Stimulated activated memory B cell treated with anti-CD40 and anti-IgM and Interleukin-4, amounts not matched to agents 10 μg/mL and 1 μg/mL and 100 μg/mL, for 72 hours (primary cell): Measurements from ENCODE around the gene SEPTIN5.

Source experiments
- ATAC-seq: fragments of 150-1000 bp; cut with Tn5 transposase; 2 replicates; pipeline ENCODE4 v1.10.0; 2021
- H3K27ac Mint-ChIP-seq: one replicate; pipeline ENCODE4 v1.8.0; 2022; ENCODE audit warnings: mild to moderate bottlenecking, mixed read lengths
- H3K27me3 Mint-ChIP-seq: one replicate; pipeline ENCODE4 v1.8.0; 2022; ENCODE audit warnings: mixed read lengths
- H3K36me3 Mint-ChIP-seq: one replicate; pipeline ENCODE4 v1.8.0; 2022; ENCODE audit warnings: mixed read lengths
- H3K4me1 Mint-ChIP-seq: one replicate; pipeline ENCODE4 v1.8.0; 2022; ENCODE audit warnings: mixed read lengths
- H3K4me3 Mint-ChIP-seq: one replicate; pipeline ENCODE4 v1.8.0; 2022; ENCODE audit warnings: mild to moderate bottlenecking, moderate library complexity, mixed read lengths
- H3K9me3 Mint-ChIP-seq: one replicate; pipeline ENCODE4 v1.8.0; 2022; ENCODE audit warnings: mixed read lengths

SEPTIN5 gene

DNA sequence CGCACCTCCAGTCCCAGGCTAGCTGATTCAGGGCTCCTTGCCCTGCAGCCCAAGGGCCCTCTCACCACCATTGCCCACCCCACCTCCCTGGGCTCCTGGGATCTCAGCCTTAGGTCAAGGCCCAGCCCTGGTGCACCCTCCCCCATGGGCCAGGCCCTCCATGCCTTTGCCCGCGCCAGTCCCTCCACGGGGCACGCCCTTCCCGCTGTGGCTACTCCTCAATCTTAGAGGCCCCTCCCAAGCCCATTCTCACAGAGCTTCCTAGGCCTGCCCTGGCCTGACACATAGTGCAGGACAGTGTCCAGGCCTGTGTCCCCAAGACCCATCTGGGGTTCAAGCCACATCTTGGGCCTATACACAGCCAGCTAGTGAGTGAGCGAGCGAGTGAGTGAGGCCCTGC is 15.9 kb downstream of the SEPTIN5 start:
- no peak overlapping the region for H3K4me3 Mint-ChIP-seq
- H3K27ac Mint-ChIP-seq, result peak overlapping the region; percentile 48
- ATAC-seq, result no peak

DNA sequence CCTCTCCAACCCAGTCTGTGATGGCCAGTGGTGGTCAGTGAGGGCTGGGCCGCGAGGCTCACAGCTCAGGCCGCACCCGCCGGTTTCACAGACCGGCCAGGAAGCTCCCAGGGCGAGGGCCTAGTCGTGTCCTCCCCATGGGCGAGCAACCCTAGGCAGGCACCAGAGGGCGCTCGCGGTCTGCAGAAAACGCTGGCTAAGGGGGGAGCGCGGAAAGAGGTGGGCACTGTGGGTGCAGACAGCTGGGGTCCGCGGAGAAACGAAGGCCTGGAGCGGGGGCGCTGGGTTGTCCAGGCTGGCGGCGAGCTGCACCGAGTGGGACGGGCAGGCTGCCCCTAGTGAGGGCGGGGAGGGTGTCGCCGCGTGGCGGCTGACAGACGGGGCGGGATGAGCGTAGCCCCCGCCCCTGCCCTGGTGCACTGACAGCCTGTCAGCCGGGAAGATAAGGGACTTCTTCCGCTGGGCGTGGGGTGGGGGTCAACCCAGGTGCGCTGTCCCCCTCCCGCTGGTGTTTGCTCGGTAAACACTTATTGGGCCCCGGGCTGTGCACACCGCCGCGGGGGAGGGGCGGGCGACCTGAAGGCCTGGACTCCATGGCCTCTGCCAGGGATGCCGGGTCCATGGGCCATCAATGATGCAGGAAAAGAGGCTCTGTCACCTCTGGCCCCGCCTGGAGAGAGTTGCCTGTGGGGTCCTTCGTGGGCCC is 16.5 kb downstream of the SEPTIN5 start:
- Mint-ChIP-seq H3K27ac (peak overlapping the region; percentile 48), H3K27me3 (peaks cover 79% of the 10 kb centered on the region), H3K4me1 (peaks cover 7% of the 10 kb centered on the region), H3K36me3 (no peaks in the 10 kb centered on the region), H3K9me3 (no peaks in the 10 kb centered on the region), H3K4me3 (peak overlapping the region; percentile 74)
- peak; percentile 77 for ATAC-seq

More for the DNA sequence above, 15.9 kb downstream of the SEPTIN5 start:
- peaks cover 10% of the 10 kb centered on the region for H3K4me1 Mint-ChIP-seq
- no peaks in the 10 kb centered on the region for H3K36me3 Mint-ChIP-seq
- H3K9me3 Mint-ChIP-seq, result no peaks in the 10 kb centered on the region
- peaks cover 83% of the 10 kb centered on the region for H3K27me3 Mint-ChIP-seq

DNA sequence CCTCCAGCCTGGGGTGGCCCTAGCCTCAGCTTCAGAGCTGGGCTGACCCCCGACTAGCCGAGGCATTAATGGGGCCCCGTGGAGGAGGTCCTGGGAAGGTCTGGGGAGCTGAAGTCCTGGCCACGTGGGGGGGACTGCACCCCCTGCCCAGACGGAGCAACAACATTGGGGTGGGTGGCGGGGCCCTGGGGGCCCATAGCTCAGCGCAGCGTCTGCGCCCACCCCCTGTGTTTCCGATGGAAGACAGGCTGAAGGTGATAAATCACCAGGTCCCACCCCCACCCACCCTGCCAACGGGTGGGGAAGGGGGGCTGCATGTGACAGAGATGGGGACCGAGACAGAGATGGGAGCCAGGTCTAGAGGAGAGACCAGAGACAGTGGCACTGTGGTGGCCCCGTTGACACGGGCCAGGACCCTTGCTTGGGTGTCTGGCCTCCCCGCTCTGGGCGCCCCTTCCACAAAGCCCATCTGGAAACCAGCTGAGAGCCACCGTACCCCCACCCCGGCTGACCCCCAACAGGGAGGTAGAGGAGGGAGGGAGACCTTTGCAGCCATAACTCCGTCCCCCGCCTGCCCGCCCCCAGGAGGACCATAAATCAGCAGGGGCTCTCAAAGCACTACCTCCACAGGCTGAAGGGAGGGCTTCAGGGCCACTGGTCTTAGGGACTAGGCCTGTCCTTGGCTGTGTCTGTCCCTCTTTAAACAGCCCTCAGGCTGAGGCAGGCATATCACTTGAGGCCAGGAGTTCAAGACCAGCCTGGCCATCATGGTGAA is 17.2 kb downstream of the SEPTIN5 start:
- Mint-ChIP-seq H3K9me3 (no peaks in the 10 kb centered on the region), H3K4me3 (no peak overlapping the region), H3K4me1 (peaks cover 7% of the 10 kb centered on the region)

DNA sequence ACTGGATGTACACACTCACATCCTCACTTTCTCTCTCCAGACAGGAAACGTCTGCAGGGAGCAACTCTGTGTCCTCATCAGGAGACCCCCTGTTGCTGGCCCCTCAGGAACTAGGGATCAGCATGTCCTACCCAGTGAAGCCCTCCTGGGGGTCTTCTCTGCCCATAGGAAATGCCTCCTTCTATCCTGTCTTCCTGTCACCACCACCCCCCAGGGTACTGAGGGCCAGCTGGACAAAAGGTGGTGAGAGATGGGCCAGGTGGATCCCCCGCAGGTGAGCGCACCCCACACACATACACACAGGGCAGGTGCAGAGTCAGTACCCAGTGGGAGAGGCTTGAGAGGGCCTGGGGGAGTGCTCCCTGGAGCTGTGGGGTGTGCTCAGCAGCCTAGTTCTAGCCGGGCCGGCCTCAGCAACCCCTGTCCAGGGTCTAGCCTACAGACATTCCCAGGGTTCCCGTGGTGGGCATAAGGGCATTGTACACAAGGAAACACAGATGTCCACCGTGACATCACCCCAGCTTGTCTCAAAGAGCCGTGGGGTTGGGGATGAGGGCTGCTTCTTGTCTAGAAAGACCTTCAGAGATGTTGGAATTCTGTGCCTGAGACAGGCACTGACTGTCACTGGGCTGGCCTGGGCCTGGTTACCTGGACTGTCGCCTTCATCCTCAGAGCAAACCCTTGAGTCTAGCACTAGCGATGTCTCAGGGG is 18.3 kb downstream of the SEPTIN5 start:
- H3K4me3 Mint-ChIP-seq, result no peak overlapping the region
- peaks cover 7% of the 10 kb centered on the region for H3K4me1 Mint-ChIP-seq
- no peaks in the 10 kb centered on the region for H3K9me3 Mint-ChIP-seq
- H3K27ac Mint-ChIP-seq, result no peak overlapping the region
- H3K36me3 Mint-ChIP-seq, result no peaks in the 10 kb centered on the region
- peaks cover 75% of the 10 kb centered on the region for H3K27me3 Mint-ChIP-seq
- ATAC-seq, result no peak

More for the DNA sequence above, 17.2 kb downstream of the SEPTIN5 start:
- ATAC-seq, result no peak
- H3K27ac Mint-ChIP-seq, result no peak overlapping the region
- H3K27me3 Mint-ChIP-seq, result peaks cover 77% of the 10 kb centered on the region
- no peaks in the 10 kb centered on the region for H3K36me3 Mint-ChIP-seq

DNA sequence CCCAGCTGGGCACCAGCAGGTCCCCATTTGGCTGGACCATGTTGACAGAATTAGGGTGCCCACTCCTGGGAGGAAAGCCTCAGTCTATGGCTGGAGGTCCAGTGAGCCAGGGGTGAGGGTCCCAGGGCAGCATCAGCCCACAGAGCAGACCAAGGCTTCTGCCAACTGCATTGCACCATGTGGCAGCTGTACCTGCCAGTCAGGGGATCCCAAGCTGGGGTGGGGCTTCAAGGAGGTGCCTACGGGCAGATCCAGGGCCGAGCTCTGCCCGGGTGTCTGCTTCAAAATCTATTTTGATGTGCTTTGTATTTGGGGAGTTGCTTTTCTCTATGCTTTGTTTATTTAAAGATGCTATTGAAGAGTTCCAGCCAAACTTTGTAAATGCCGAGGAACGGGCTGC is 19.5 kb downstream of the SEPTIN5 start:
- no peak for ATAC-seq
- no peaks in the 10 kb centered on the region for H3K9me3 Mint-ChIP-seq
- peaks cover 7% of the 10 kb centered on the region for H3K4me1 Mint-ChIP-seq
- no peaks in the 10 kb centered on the region for H3K36me3 Mint-ChIP-seq
- H3K27me3 Mint-ChIP-seq, result peaks cover 69% of the 10 kb centered on the region
- no peak overlapping the region for H3K27ac Mint-ChIP-seq
- no peak overlapping the region for H3K4me3 Mint-ChIP-seq

DNA sequence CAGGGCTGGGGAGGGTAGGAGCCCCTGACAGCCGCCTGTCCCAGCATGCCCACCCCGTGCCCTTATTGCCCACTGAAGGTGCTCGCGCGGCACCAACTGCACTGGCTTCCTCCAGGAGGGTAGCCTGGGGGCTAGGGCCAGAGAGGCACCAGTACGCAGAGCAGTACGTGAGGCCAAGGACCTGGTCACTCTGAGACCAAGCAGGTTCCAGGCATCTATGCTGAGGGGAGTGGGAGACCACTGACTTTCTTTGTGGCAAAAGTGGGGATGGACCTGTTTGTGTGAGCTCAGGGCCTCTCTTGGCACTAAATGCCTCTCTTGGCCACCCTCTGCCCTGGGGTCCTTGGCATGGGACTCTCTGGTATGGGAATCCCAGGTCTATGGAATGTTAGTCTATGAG is 19.9 kb downstream of the SEPTIN5 start:
- peaks cover 7% of the 10 kb centered on the region for H3K4me1 Mint-ChIP-seq
- H3K36me3 Mint-ChIP-seq, result no peaks in the 10 kb centered on the region
- no peak overlapping the region for H3K27ac Mint-ChIP-seq
- no peak for ATAC-seq
- no peak overlapping the region for H3K4me3 Mint-ChIP-seq
- H3K27me3 Mint-ChIP-seq, result peaks cover 65% of the 10 kb centered on the region
- H3K9me3 Mint-ChIP-seq, result no peaks in the 10 kb centered on the region

DNA sequence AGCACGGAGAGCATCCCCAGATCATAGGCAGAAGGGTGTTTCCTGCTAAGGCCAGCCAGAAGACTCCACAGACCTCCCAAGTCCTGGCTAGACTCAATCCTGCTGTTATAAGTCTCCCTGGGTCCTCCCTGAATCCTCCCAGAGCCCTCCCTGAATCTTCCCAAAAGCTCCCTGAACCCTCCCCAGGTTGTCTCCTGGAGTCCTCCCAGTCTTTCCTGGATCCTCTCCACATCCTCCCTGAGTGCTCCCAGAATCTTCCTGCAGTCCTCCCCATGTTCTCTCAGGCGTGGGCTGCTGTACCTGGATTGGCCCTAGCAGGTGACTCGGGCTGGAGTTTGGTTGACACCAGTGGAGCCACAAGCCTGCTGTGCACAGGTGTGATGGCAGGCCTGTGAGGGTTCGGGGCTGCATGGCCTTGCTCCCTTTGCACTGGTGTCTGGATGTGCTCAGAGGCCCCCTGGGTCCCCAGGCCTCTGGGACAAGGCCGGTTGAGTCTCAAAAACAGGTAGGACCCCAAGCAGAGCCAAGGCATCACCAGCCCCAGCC is 20.6 kb downstream of the SEPTIN5 start:
- no peak overlapping the region for H3K4me3 Mint-ChIP-seq
- no peak for ATAC-seq
- H3K9me3 Mint-ChIP-seq, result no peaks in the 10 kb centered on the region
- peaks cover 57% of the 10 kb centered on the region for H3K27me3 Mint-ChIP-seq
- H3K27ac Mint-ChIP-seq, result no peak overlapping the region
- H3K36me3 Mint-ChIP-seq, result no peaks in the 10 kb centered on the region
- H3K4me1 Mint-ChIP-seq, result peaks cover 7% of the 10 kb centered on the region

DNA sequence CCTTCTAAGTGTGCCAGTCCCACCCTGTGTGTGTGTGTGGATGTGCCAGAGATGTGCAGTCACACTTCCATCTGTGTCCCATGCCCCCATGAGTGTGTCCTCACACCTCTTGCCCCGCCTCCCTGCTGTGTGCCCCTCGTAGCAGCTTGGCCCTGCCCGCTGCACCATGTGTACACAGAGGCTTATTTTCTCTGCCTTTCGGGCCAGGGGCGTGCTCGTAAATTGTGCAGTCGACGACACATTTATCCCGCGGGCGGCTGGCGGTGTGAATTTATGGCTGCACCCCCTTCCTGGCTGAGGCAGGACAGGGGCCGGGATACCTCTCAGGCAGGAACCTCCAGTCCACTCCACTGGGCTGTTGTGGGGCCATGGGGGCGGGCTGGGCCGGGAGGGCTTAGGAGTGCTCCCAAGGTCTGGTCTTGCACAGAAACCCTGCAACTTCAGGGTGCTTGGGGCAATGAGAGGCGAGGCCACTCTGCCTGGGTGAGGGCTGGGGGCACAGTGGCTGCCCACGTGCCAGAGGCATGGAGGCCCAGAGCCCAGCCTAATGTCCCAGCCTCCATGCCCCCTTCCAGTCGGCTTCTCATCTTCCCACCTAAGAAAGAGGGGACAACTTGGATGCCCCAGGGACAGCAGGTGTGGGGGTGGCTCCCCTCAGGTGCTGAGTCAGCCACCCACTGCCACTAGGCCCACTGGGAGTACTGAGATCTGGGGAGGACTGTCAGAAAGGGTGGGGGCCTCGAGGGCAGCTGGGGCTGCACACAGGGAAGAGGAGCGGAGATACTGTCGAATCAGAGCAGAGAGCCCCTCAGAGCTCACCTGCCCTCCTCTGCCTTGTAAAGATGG is 21.6 kb downstream of the SEPTIN5 start:
- Mint-ChIP-seq H3K27ac (no peak overlapping the region), H3K4me3 (no peak overlapping the region), H3K27me3 (peaks cover 48% of the 10 kb centered on the region), H3K4me1 (peaks cover 1% of the 10 kb centered on the region), H3K9me3 (no peaks in the 10 kb centered on the region), H3K36me3 (no peaks in the 10 kb centered on the region)
- no peak for ATAC-seq

DNA sequence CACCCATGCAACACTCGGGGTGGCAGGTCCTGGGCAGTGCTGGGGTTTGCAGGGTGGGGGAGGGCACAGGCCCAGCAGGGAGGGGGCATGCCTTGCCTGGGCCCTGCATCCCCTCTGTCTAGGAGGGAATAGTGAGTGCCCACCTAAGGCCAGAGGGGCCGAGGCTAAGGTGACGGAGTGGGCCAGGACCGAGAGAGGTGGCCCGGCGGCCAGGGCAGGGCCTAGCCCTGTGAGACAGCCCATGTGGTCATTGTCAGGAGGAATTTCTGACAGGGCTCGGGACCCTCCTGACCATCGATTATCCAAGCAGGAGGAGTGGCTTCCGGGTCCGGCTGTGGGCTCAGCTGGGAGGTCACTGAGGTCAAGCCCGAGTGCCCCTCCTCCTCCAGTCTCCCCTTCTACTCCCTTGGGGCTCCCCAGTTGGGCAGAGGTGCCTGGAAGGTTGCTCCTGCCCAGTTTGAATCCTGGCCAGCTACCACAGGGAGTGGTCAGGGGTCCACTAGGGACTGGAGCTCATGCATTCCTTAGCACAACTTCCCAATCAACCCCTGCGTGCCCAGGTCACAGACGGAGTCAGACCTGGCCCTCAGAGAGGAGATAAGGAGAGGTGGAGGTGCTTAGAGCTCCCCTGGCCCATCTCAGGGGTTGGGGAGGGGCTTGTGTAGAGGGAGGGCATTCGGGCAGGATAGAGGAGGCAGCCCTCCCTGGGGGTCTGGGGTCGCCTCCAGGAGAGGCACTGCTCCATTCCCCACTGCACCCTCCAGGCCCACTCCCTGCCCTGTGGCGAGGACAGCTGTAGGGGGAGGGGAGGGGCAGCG is 23.8 kb downstream of the SEPTIN5 start:
- no peak for ATAC-seq
- H3K4me3 Mint-ChIP-seq, result no peak overlapping the region
- peaks cover 32% of the 10 kb centered on the region for H3K27me3 Mint-ChIP-seq
- H3K4me1 Mint-ChIP-seq, result no peaks in the 10 kb centered on the region
- H3K36me3 Mint-ChIP-seq, result no peaks in the 10 kb centered on the region
- H3K27ac Mint-ChIP-seq, result no peak overlapping the region
- H3K9me3 Mint-ChIP-seq, result no peaks in the 10 kb centered on the region

DNA sequence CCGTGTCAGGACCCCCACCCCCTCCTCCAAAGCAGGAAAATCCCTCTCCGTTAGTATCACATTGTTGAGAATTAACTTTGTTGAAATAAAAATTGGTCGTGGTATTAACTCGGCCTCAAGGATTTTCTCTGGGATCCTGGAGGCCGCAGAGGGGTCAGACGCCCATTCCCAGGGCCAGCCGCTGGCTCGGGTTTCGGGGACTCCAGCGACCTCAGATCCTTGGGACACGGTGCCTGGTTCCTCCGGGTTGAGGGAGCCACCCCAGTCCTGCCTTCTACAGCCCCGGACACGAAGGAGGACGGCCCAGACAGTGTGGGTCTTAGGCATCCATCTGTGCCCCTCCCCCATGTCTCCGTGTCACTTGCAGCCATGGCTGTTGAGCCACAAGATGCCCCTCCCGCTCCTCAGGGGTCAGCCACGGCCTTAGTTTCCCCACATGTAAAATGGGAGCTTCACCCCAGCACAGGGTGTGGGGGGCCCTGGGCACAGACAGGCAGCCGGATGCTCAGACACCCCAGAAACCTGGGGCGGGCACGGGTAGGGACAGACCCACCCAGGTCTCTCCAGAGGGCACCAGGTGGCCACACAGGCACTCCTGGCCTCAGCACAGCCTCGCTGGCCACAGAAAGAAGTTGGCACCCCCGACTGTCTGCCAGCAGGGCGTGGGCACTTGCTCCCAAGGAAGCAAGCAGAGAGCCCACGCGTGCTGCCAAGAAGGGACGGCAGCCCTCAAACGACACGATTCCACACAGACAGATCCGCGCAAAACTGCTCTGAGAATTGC is 24.6 kb downstream of the SEPTIN5 start:
- Mint-ChIP-seq H3K4me3 (no peak overlapping the region), H3K4me1 (no peaks in the 10 kb centered on the region), H3K9me3 (no peaks in the 10 kb centered on the region), H3K27me3 (peaks cover 24% of the 10 kb centered on the region), H3K36me3 (no peaks in the 10 kb centered on the region), H3K27ac (no peak overlapping the region)
- no peak for ATAC-seq

DNA sequence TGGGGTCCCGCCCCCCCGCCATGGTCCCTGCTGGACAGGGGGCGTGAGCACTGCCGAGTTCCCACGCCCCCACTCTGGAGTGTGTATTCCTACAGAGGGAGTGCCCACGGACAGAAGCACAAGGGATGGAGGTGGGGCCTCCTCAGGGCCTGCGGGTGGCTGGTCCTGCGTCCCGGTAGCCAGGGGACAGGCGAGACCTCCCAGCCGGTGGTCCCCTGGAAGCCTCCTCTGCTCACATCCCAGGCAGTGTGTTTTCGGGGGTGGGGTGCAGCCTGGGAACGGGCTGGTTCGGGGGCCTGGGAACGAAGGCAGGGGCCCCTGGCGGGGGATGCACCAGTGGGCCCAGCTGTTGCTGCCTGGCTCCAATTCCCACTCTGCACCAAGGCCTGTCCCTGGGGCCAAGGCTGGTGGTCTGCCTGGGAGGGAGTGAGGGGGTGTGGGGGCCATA is 25.2 kb downstream of the SEPTIN5 start:
- H3K4me3 Mint-ChIP-seq, result no peak overlapping the region

DNA sequence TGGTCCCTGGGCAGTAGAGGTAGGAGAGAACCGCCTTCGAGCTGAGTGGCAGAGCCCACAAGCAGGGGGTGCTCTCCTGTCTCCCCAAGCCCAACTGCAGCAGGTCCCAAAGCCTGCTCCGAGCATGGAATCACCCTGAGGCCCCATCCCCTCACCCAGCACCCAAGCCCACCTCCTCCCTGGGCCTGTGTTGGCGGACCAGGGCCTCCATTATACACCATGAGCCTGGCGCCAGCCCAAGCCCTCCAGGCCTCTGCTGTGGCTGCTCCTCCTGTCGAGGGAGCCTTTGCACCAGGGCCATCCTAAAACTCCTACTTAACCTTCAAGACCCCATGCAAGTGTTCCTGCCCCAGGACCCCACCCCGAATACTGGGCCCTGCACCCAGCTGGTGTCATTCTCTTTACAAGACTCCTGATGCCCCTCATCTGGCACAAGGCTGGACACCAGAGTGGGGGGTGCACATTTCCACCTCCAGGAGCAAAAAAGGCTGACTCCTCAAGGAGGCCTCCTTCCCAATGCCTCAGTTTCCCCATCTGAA is 25.7 kb downstream of the SEPTIN5 start:
- no peaks in the 10 kb centered on the region for H3K4me1 Mint-ChIP-seq
- H3K4me3 Mint-ChIP-seq, result no peak overlapping the region

More for the DNA sequence above, 25.2 kb downstream of the SEPTIN5 start:
- Mint-ChIP-seq H3K27me3 (peaks cover 20% of the 10 kb centered on the region), H3K36me3 (no peaks in the 10 kb centered on the region), H3K27ac (no peak overlapping the region), H3K9me3 (no peaks in the 10 kb centered on the region), H3K4me1 (no peaks in the 10 kb centered on the region)
- ATAC-seq, result no peak

DNA sequence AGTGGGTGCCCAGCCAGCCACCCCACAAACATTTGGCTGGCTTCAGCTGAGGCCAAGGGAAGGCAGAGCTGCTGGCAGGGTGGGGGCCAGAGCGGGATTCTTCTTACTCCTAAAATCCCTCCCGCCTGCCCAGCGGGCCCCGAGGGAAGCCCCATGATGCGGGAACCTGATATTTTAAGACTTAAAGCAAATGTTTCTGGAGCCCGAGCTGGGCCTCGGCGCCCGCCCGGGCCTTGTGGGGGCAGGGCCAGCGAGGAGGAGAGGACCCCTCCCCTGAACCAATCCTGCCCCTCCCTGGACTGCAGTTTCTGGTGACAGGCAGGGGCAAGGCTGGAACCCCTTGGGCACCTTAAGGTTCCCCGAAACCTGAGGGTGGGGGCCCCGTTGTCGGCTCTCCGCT is 26.3 kb downstream of the SEPTIN5 start:
- Mint-ChIP-seq H3K27me3 (peaks cover 13% of the 10 kb centered on the region), H3K4me3 (no peak overlapping the region), H3K9me3 (no peaks in the 10 kb centered on the region), H3K4me1 (no peaks in the 10 kb centered on the region), H3K27ac (no peak overlapping the region), H3K36me3 (no peaks in the 10 kb centered on the region)
- ATAC-seq, result no peak

More for the DNA sequence above, 25.7 kb downstream of the SEPTIN5 start:
- Mint-ChIP-seq H3K27me3 (peaks cover 17% of the 10 kb centered on the region), H3K27ac (no peak overlapping the region), H3K36me3 (no peaks in the 10 kb centered on the region), H3K9me3 (no peaks in the 10 kb centered on the region)
- no peak for ATAC-seq
